GM04504 (cell line): Measurements from ENCODE around the gene DPM3.
"Not testable (repeated sequence)": the region's sequence is repeated elsewhere in the genome, so short reads cannot be mapped to it uniquely, and the experiment has no call there.

Source experiments
- DNase-seq: peaks from one replicate; pipeline ENCODE4 v3.0.0-alpha.2; 2012; ENCODE audit warnings: low read depth

The DPM3 gene

DNA sequence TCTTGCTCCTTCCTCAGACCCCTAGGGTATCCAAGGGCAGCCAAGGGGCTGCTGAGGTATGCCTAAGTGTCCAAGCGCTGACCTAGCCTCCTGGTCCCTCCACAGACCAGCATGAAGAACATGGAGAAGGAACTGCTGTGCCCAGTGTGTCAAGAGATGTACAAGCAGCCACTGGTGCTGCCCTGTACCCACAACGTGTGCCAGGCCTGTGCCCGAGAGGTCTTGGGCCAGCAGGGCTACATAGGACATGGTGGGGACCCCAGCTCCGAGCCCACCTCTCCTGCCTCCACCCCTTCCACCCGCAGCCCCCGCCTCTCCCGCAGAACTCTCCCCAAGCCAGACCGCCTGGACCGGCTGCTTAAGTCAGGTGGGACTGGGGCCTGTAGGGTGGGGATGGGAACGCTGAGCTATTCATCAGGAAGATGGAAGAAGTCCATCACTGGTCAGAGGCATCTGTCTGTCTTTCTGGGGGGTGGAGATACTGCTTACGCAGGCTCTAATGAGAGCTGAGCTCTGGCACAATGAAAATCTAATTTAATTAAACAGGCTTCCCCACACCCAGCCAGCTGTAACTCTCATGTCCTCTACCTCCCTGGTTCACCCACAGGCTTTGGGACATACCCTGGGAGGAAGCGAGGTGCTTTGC is 35.1 kb upstream of the DPM3 start:
- no peak for DNase-seq

- DNase-seq, result no peak
These were observed 34.3 kb upstream of the DPM3 start for GRCh38 chr1:155174324-155175280.

- no peak for DNase-seq
These were observed 33.4 kb upstream of the DPM3 start, which contains the start of gene TRIM46 for GRCh38 chr1:155173478-155174323. Gene TRIM46, plus strand, starts transcription at chr1:155173849. Its CDS starts 118 bp downstream, at chr1:155173967.

- DNase-seq, result peak; percentile 91
These were observed 32.6 kb upstream of the DPM3 start, which contains the start of gene KRTCAP2 for GRCh38 chr1:155172732-155173477. Gene KRTCAP2, minus strand, starts transcription at chr1:155173304. Its CDS starts 80 bp downstream, at chr1:155173224.

DNA sequence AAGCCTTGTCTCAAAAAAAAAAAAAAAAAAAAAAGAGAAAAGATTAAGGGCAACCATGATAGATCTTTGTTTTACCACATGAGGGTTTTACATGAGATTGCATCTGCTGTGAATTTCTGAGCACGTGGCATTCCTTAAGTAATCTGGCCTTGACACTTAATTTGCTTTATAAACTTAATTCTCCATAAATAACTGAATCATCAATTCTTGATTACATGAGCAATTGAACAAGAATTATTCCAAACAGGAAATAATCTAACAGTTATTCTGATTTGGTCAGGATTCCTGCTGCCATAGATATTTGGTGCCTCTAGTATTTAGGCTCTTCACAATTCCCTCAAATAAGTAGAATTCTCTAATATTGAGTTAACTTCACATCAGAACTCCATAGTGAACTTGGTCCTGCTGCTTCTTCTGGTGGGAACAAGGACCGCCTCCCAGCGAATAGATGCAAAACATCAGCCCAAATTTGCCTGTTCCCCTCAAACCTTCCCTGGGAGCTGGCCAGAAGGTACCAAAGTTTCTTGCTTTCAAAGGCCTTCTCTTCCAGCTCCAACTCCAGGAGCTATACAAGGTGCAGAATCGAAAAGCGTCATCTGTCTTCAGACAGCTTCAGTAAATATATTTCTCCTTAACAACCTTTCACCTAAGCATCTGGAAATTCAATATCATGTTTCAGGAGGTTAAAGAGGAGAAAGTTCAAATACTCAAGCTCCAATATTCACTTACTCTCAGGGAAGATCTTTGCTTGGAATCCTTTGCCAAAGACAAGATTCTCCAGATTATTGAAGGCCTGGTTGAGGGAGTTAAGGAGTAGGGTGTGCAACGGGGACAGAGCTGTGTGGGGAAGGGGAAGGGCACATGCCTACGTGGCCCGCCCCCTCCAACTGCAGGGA is 31.8 kb upstream of the DPM3 start:
- DNase-seq, result no peak

DNA sequence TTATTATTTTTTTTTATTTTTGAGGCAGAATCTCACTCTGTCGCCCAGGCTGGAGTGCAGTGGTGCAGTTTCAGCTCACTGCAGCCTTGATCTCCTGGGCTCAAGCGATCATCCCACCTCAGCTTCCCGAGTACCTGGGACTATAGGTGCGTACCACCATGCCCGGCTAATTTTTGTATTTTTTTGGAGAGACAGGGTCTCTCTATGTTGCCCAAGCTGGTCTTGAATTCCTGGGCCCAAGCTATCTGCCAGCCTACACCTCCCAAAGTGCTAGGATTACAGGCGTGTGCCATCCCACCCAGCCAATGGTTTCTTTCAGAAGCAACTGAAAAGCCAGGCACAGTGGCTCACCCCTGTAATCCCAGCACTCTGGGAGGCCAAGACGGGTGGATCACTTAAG is 30.5 kb upstream of the DPM3 start:
- no peak for DNase-seq

- no peak for DNase-seq
These were observed 29.9 kb upstream of the DPM3 start for GRCh38 chr1:155170101-155170785.

GRCh38 chr1:155169541-155169940 is 29.2 kb upstream of the DPM3 start:
- no peak for DNase-seq

DNA sequence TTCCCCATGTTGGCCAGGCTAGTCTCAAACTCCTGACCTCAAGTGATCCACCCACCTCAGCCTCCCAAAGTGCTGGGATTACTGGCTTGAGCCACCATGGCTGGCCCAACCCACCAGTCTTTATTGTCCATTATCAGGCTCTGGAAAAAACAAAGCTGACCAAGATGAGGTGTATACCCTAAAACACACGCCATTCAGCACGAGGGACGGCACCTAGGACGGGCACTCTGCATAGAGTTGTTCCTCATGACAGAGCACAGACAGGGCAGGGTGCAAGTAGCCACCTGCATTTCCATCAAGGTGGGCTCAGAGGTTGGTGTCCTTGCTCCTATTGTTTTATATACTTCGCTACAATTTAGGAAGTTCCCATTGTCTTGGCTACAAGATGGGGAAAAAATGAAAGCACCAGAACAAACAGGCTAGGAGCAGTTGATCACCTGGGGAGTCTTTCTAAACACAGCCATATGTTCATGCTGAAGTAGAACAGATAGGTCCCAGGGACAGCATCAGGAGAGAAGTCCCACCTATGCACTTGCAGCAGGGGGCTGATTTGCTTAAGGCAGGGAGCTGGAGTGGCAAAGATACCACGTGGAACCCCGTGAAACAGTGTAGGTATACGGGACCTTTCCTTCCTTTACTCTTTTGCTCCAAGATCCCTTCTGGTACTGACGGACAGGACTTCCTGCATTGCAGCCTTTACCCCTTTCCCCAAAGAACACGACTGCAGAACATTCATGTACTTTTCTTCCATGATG is 28.3 kb upstream of the DPM3 start:
- DNase-seq, result no peak

DNA sequence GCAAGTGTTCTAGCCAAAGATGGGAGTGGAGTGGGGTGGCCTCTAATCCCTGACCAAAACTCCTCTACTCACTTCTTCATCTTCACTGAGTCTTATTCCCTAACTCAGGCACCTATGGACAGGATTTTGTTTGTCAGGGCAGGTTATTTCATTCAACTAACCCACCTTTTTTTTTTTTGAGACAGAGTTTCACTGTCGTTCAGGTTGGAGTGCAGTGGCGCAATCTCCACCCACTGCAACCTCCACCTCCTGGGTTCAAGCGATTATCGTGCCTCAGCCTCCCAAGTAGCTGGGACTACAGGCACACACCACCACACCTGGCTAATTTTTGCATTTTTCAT is 27.7 kb upstream of the DPM3 start:
- DNase-seq, result not testable (repeated sequence)

DNA sequence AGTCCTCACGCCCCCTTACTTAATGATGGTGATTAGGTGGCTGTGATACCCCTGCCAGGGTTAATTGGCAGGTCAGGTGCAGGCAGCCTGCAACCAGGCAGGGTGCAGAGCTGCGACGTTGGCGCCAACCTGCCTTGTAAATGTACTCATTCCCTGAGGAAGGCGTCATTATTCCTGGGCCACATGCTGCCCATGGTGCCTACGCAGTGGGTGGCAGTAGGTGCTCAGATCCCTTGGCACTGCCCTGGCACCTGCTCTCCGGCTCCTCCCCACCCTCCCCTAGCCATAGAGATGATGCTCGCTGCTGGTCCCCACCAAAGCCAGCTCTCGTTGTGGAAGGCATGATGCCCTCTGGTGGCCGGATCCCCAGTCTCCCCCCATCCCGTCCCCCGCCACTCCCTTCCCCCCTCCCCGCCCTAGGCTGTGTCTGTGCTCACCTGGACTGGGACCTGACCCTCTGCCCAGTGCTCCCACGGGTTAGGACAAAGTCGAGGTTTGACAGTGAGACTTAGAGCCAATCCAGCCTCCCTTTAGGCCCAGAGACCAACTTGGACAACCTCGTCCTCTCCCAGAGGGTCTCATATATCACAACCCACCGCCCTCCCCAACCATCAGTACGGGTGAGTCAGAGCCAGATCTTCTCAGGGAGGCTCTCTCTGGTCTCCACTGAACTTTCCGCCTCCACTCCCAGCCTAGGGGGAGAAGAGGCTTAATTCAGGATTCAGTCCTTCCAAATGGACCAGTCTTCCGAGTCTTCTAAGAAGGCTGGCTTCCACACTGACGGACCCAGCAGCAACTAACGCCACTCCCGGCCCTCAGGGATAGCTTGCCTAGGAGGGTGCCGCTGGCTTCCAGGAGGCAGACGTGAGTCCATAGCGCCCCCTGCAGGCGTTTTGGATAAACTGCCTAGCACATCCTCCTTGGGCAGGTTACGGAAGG is 27.1 kb upstream of the DPM3 start:
- peak; percentile 50 for DNase-seq

DNA sequence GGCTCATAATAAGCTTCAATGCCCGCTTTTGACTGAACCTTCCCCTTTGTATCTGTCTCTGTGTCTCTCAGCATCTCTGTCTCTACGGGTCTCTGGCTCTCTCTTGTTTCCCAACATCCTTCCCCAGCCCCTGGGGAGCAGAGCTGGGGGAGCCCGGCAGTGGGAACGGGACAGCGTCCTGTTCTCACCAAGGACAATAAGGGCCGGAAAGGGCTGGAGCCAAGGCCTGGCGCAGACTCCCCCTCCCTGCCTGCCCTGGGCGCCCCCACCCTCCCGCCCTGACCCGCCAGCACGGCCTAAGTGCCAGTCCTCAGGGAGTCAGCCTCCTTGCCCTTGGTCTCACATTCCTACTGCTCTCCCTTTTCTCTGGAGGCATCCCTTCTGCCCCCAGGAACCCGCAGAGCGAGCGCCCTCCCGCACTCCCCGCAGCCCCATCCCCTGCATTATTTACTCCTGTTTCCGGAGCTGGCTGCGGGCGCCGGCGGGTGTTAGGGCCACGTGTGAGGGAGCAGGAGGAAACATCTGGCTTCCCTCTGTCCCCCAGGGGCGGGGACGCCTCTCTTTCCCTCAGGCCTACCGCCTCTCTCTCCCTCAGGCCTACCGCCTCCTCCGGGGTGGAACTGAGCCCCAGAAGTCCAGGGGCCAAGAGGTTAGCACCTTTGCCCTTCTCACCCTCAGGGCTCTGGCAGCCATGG is 26.3 kb upstream of the DPM3 start:
- DNase-seq, result no peak

DNA sequence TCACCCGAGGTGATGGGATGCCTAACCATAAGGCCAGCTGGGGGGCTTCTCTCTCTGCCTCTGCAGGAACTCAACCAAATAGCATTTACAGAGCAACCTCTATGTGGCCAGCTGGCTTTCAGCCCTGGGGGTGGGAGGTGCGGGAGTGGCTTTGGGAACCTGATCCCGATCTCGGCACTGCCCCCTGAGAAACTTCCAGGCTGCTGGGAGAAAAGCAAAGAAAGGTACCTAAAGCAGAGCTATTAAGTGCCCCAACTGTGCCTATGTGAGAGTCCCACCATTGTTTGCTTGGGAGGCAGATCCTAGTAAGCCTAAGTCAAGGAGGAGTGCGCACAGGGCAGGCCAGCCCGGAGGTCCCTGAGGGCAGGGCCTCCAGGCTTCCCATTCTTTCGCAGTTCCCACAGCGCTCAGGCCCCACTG is 25.7 kb upstream of the DPM3 start:
- no peak for DNase-seq

DNA sequence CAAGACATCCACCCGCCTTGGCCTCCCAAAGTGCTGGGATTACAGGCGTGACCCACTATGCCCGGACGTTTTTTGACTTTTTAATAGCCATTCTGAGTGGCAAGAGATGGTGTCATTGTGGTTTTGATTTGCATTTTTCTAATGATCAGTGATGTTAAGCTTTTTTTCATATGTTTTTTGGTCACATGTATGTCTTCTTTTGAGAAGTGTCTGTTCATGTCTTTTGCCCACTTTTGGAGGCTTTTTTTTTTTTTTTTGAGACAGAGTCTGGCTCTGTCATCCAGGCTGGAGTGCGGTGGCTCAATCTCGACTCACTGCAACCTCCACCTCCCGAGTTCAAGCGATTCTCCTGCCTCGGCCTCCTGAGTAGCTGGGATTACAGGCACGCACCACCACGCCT is 24.3 kb upstream of the DPM3 start:
- DNase-seq, result not testable (repeated sequence)

- DNase-seq, result not testable (repeated sequence)
These were observed 23.5 kb upstream of the DPM3 start for GRCh38 chr1:155163785-155164184.

DNA sequence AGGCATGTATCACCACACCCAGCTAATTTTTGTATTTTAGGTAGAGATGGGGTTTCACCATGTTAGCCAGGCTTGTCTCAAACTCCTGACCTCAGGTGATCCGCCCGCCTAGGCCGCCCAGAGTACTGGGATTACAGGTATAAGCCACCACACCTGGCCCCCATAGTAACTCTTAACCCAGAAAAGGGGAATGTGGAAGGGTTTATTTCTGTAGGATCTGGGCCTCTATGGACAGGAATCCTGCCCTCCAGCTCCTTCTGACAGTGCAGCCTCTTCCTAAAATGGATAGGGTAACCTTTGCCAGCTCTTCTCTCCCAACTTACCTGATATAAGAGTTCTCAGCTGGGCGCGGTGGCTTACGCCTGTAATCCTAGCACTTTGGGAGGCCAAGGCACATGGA is 22.3 kb upstream of the DPM3 start:
- not testable (repeated sequence) for DNase-seq

- no peak for DNase-seq
These were observed 19.8 kb upstream of the DPM3 start for GRCh38 chr1:155160128-155160527.
